Mucosa of stomach (tissue), 1 donor: ENCODE measurements around the gene CCSER1.
"Not testable (repeated sequence)": the region's sequence is repeated elsewhere in the genome, so short reads cannot be mapped to it uniquely, and the experiment has no call there.

Source experiments
- H3K27me3 ChIP-seq: one replicate; pipeline ENCODE4 v1.7.0; 2013; ENCODE audit warnings: mild to moderate bottlenecking, low read length; ENCODE audit not compliant: control insufficient read depth, insufficient read depth
- H3K36me3 ChIP-seq: one replicate; pipeline ENCODE4 v1.7.0; 2013; ENCODE audit warnings: low read length; ENCODE audit not compliant: control insufficient read depth, insufficient read depth
- H3K4me1 ChIP-seq: one replicate; pipeline ENCODE4 v1.7.0; 2013; ENCODE audit warnings: mild to moderate bottlenecking, low read length; ENCODE audit not compliant: control insufficient read depth, insufficient read depth
- H3K4me3 ChIP-seq: one replicate; pipeline ENCODE4 v1.7.0; 2013; ENCODE audit warnings: low read length
- H3K9ac ChIP-seq: one replicate; pipeline ENCODE4 v1.7.0; 2013; ENCODE audit warnings: mild to moderate bottlenecking, low read length, moderate library complexity
- H3K9me3 ChIP-seq: one replicate; pipeline ENCODE4 v1.7.0; 2013; ENCODE audit warnings: mild to moderate bottlenecking, low read length, moderate library complexity; ENCODE audit not compliant: control insufficient read depth
- donor health status: Pancreatic carcinoma.

The CCSER1 gene

GRCh38 chr4:91304292-91304691, 1177.1 kb downstream of the CCSER1 start:
- Histone ChIP-seq H3K36me3 (no peaks in the 10 kb centered on the region), H3K4me1 (no peaks in the 10 kb centered on the region), H3K9me3 (no peaks in the 10 kb centered on the region), H3K9ac (no peak overlapping the region), H3K4me3 (no peak overlapping the region), H3K27me3 (no peaks in the 10 kb centered on the region)

GRCh38 chr4:91317434-91317833, 1190.2 kb downstream of the CCSER1 start:
- Histone ChIP-seq H3K4me1 (no peaks in the 10 kb centered on the region), H3K4me3 (no peak overlapping the region), H3K9me3 (no peaks in the 10 kb centered on the region), H3K9ac (no peak overlapping the region), H3K27me3 (no peaks in the 10 kb centered on the region), H3K36me3 (no peaks in the 10 kb centered on the region)

DNA sequence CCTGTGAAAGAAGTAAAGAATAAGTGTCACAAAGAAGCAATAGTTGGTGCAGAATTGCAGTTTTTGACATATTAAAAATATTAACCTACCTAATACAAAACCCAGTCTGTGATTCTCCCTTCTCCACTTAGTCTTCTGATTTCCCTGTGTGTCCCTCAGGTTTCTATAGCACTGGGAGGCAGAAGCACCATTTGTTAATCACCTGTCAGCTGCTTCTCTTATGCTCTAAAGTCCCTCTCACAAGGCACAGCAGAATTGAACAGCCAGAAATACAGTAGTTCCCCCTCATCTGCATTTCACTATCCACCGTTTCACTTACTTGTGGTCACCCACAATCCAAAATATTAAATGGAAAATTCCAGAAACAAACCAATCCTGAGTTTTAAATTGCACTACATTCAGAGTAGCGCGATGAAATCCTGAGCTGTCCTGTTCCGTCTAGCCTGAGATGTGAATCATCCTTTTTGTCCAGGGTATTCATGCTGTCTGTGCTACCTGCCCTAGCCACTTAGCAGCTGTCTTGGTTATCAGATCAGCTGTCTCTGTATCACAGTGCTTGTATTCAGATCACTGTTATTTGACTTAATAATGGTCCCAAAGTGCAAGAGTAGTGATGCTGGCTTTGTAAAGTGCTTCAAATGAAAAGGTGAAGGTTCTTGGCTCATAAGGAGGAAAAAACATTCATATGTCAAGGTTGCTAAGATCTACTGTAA, 1192.5 kb downstream of the CCSER1 start:
- Histone ChIP-seq H3K4me1 (no peaks in the 10 kb centered on the region), H3K9ac (no peak overlapping the region), H3K27me3 (no peaks in the 10 kb centered on the region), H3K9me3 (no peaks in the 10 kb centered on the region), H3K36me3 (no peaks in the 10 kb centered on the region), H3K4me3 (no peak overlapping the region)

- no peaks in the 10 kb centered on the region for H3K36me3 ChIP-seq
- H3K4me1 ChIP-seq, result no peaks in the 10 kb centered on the region
- H3K4me3 ChIP-seq, result no peak overlapping the region
- peaks cover 4% of the 10 kb centered on the region for H3K9me3 ChIP-seq
- no peak overlapping the region for H3K9ac ChIP-seq
- no peaks in the 10 kb centered on the region for H3K27me3 ChIP-seq
These were observed 1195.8 kb downstream of the CCSER1 start for GRCh38 chr4:91322961-91323360.

- no peaks in the 10 kb centered on the region for H3K27me3 ChIP-seq
- no peaks in the 10 kb centered on the region for H3K4me1 ChIP-seq
- H3K9me3 ChIP-seq, result peaks cover 4% of the 10 kb centered on the region
- H3K4me3 ChIP-seq, result no peak overlapping the region
- no peaks in the 10 kb centered on the region for H3K36me3 ChIP-seq
- no peak overlapping the region for H3K9ac ChIP-seq
These were observed 1198.3 kb downstream of the CCSER1 start for GRCh38 chr4:91325495-91325894.

DNA sequence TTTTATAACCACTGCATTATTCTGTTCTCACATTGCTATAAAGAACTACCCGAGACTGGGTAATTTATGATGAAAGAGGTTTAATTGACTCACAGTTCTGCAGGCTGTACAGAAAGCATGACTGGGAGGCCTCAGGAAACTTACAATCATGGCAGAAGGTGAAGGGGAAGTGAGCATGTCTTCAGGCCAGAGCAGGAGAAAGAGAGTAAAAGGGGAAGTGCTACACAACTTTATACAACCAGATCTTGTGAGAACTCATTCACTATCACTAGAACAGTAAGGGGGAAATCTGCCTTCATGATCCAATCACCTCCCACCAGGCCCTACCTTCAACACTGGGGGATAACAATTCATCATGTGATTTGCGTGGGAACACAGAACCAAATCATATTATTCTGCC, 1199.0 kb downstream of the CCSER1 start:
- H3K9ac ChIP-seq, H3K27me3 ChIP-seq, H3K36me3 ChIP-seq, H3K9me3 ChIP-seq, H3K4me1 ChIP-seq, H3K4me3 ChIP-seq: not testable (repeated sequence)

GRCh38 chr4:91330555-91331137, 1203.5 kb downstream of the CCSER1 start:
- H3K4me3 ChIP-seq, result no peak overlapping the region
- no peaks in the 10 kb centered on the region for H3K27me3 ChIP-seq
- no peaks in the 10 kb centered on the region for H3K4me1 ChIP-seq
- H3K36me3 ChIP-seq, result no peaks in the 10 kb centered on the region
- H3K9me3 ChIP-seq, result peaks cover 4% of the 10 kb centered on the region
- H3K9ac ChIP-seq, result no peak overlapping the region

GRCh38 chr4:91340822-91341221, 1213.6 kb downstream of the CCSER1 start:
- H3K9ac ChIP-seq, result no peak overlapping the region
- no peaks in the 10 kb centered on the region for H3K9me3 ChIP-seq
- H3K4me3 ChIP-seq, result no peak overlapping the region
- H3K4me1 ChIP-seq, result no peaks in the 10 kb centered on the region
- no peaks in the 10 kb centered on the region for H3K36me3 ChIP-seq
- H3K27me3 ChIP-seq, result no peaks in the 10 kb centered on the region

- Histone ChIP-seq H3K4me1 (no peaks in the 10 kb centered on the region), H3K27me3 (no peaks in the 10 kb centered on the region), H3K9ac (no peak overlapping the region)
These were observed 1218.4 kb downstream of the CCSER1 start for GRCh38 chr4:91345632-91346031.

DNA sequence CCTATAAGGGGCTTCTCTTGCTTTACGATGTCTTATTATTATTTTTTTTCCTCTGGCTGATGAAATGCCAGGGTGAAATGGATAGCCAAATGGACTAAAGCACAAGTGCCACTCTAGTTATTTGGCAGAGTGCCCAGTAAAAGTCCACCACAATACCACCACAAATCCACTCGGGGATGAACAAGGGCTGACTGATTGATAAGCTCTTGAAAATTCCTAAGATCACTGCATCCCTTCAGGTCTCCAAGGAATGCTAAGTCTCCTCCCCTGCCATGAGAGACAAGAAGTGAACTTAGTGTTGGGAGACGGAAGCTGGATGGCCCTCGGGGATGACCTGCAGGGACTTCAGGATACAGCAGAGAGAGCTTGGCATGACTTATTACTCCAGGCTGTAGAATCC, 1229.3 kb downstream of the CCSER1 start:
- H3K4me1 ChIP-seq, H3K4me3 ChIP-seq, H3K36me3 ChIP-seq, H3K9ac ChIP-seq, H3K27me3 ChIP-seq, H3K9me3 ChIP-seq: not testable (repeated sequence)

More at GRCh38 chr4:91345632-91346031, 1218.4 kb downstream of the CCSER1 start:
- H3K9me3 ChIP-seq, result no peaks in the 10 kb centered on the region
- H3K36me3 ChIP-seq, result no peaks in the 10 kb centered on the region
- H3K4me3 ChIP-seq, result no peak overlapping the region

GRCh38 chr4:91358016-91358415, 1230.8 kb downstream of the CCSER1 start:
- H3K9me3 ChIP-seq, H3K4me3 ChIP-seq: not testable (repeated sequence)

DNA sequence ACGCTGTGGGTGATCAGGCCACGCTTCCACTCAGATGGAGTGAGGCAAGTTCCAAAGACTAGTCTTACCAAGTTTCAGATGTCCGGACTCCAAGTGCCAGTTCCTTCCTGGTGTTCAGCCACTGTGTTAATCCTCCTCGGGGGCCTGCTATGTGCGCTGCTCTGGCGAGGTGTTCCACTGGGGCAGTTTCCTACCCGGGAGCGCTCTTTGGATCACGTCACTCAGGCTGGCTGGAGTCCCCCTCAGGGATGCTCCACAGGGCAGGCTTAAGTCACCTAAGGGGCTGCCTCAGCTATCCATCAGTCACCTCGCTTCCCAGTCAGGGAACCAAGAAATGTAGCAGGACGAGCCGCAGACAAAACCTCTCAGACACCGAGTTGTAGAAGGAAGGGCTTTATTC, 1231.4 kb downstream of the CCSER1 start:
- not testable (repeated sequence) for H3K9me3 ChIP-seq, H3K36me3 ChIP-seq, H3K4me1 ChIP-seq, H3K27me3 ChIP-seq, H3K4me3 ChIP-seq, H3K9ac ChIP-seq

More at GRCh38 chr4:91358016-91358415, 1230.8 kb downstream of the CCSER1 start:
- not testable (repeated sequence) for H3K27me3 ChIP-seq, H3K4me1 ChIP-seq, H3K9ac ChIP-seq, H3K36me3 ChIP-seq
